Activated CD4-positive, alpha-beta T cell treated with anti-CD3 and anti-CD28 coated beads, Interleukin-10, Interleukin-2, amounts not matched to agents 100 ng/mL and 50 ng/mL, durations not matched to agents 16 hours and 8 hours (primary cell): Measurements from ENCODE around the gene RCN1.
"Not testable (repeated sequence)": the region's sequence is repeated elsewhere in the genome, so short reads cannot be mapped to it uniquely, and the experiment has no call there.

Source experiments
- DNase-seq: peaks from one replicate; pipeline ENCODE4 v3.0.0-alpha.2; 2020

The RCN1 gene

DNA sequence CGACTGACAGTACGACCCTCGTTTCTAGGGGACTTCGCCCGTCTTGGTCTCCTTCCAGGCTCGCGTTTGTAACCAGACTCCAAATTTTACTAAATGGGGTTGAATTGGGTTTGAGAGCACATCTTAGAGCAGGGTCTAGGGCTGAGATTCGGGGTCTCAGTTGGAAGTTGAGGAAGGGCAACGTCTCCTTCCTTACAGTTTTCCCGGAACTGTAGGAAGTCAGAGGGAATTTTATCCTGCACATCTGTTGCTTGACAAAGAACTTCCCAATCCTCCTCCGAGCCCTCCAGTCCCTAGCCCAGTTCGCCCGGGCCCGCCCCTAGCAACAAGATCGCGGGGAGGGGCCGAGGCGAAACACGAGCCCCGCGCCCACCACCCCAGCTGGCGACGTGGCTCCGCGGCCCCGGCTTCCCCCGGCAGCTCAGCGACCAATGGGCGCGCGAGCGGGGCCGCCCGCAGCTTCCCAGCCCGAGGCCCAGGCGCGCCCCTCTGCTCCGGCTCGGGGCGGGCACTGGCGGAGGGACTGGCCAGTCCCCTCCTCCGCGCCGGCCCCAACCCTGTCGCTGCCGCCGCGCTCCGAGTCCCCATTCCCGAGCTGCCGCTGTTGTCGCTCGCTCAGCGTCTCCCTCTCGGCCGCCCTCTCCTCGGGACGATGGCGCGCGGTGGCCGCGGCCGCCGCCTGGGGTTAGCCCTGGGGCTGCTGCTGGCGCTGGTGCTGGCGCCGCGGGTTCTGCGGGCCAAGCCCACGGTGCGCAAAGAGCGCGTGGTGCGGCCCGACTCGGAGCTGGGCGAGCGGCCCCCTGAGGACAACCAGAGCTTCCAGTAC is at the start of gene RCN1:
Gene RCN1 (plus strand): TSS at position 530 of the 826 bp plus-strand sequence. CDS start 123 bp downstream, at position 653.
- peak; percentile 62 for DNase-seq

GRCh38 chr11:32043737-32044136 is 47.1 kb upstream of the RCN1 start:
- DNase-seq = no peak

DNA sequence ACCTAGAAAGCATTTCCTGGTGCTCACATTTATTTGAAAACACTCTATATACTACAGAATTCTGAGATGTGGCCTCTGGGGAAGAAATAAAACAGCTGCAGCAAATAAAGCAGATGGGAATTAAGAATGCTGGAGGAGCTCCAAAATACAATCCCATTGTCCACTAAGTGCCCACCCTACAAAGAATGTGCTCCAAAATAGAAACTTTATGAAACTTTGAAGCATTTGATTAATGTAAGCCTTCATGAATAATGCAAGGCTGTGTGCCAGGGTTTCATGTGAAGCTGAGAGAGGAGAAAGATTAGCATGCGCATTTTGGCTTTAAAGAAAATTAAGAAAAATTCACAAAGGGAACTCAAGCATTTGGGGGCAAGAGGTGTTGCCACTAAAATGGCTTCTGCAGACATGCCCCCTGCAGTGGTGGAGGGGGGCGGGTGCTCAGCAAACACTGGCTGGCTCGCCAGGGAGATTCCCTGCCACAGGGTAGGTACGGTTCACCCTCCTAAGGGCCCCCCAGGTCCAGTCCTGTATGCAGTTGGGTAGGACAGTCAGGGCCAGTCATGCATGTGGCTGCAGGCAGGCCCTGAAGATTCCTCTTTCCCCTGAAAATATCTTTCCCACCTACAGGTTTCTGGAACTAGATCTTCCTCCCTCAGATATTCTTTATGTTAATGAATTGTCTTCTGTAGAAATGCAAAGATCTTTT is 46.6 kb upstream of the RCN1 start:
- no peak for DNase-seq

DNA sequence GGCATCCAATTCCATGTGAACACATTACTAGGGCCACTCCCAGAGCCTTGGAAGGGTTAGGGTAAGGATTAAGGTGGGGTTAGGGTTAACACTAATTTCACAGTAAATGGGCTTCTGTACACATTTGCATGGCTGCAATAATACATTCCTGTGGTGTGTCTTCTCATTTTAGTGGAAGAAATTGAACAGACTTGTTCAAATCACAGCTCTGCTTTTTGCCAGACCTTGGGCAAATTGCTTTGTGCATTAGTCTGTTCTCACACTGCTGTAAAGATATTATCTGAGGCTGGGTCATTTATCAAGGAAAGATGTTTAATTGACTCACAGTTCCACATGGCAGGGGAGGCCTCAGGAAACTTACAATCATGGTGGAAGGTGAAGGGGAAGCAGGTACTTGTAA is 45.4 kb upstream of the RCN1 start:
- no peak for DNase-seq

DNA sequence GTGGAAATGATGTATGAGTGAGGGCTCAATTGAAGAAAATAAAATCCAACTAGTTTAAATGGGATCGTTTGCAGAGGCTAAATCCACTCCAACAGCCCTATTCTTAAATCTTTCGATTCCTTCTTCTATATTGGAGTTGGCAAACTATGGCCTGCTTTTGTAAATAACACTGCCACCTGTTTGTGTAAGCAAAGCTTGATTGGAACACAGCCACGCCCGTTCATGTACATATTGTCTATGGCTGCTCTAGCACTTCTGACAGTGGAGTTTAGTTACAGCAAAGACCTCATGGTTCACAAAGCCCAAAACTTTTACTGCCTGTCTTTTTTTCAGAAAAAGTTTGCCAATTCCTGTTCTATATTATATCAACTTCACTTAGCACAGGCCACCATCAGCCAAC is 40.6 kb upstream of the RCN1 start:
- DNase-seq = no peak

DNA sequence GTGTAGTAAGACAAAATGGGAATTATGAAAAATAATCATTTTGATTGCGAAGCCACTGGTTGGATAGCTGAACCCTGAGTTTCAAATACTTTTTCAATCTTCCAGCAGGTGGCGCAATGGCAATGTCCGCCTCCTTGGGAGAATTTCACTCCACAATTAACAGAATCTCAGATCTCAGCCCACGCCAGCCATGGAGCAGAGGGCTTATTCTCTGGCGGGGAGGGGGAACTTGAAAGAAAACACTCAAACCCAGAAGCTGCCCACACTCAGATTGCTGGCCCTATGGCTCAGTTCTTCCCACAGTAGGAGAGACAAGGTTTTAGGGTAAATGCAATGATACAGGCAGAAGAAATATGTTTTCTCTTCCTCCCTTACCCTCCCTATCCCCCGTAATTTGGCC is 38.7 kb upstream of the RCN1 start:
- peak; percentile 56 for DNase-seq

DNA sequence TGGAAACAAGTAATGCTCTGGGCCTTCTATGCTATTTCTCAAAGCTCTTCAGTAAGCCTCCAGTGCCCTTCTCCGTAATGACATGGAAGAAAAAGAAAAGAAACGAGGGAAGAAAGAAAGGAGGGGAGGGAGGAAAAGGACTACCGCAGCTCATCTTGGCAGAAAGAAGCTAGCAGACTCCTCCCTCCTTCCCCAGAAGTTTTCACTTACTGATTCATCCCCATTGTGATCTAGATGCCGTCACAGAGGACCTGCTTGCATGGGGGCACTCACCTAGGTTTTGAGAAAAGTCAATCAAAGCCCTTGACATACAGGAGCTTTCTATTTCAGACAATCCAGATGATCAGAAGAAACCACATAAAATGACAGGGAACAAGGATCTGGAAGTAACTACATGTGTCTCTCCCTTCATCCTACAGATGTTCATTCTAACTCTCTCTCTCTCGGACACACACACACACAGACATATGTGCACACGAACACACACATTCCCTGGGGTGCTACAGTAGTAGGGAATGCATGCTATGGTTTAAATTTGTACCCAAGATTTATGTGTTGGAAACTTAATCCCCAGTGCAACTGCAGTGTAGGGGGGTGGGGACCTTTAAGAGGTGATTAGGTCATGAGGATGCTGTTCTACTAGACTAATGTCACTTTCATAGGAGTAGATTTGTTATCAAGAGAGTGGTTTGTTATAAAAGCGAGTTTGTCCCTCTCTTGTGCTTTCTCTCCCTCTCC is 37.6 kb upstream of the RCN1 start:
- no peak for DNase-seq

DNA sequence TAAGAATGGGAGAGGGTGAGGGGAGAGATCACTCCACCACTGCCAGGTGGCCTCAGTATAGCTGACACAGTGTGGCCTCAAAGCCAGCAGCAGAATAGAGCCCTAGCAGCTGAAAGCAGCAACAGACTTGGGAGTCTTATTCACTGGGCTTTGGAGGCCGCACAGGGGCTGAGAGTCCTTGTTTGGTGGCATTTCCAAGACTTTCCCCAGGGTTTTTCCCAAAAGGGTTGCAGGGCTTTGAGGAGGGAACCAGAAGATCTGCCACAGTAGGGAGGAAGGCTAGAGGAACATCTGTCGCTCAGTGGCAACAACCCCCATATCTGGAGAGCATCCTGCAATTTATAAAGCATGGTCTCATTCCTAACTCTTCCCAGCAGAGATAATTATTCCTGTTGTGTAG is 35.0 kb upstream of the RCN1 start:
- DNase-seq = no peak

GRCh38 chr11:32056438-32056837 is 34.4 kb upstream of the RCN1 start:
- DNase-seq = no peak

DNA sequence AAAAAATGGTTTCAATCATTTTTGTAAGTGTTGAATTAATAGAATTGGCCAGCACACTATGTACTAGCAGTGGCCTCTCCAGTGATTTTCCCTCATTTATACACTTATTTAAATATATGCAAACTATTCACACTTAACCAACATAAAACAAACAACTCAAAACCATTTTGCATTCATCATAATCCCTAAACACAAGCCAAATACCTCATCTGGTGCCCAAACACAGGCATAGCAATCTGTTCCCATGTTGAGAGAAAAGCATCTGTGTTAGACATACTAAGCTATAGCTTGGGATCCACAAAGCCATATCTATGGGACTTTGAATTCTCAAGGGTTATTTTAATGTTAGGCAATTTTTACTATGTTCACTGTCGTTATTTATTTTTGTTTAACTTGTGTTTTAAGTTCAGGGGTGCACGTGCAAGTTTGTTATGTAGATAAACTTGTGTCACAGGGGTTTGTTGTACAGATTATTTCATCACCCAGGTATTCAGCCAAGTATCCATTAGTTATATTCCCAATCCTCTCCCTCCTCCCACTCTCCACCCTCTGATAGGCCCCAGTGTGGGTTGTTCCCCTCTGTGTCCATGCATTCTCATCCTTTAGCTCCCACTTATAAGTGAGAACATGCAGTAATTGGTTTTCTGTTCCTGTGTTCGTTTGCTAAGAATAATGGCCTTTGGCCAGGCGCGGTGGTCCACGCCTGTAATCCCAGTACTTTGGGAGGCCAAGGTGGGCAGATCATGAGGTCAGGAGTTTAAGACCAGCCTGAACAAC is 31.0 kb upstream of the RCN1 start:
- DNase-seq = no peak

GRCh38 chr11:32062540-32062939 is 28.3 kb upstream of the RCN1 start:
- no peak for DNase-seq

- not testable (repeated sequence) for DNase-seq
Observed at GRCh38 chr11:32063031-32063430, 27.8 kb upstream of the RCN1 start.

GRCh38 chr11:32065865-32066629 is 24.8 kb upstream of the RCN1 start:
- no peak for DNase-seq

DNA sequence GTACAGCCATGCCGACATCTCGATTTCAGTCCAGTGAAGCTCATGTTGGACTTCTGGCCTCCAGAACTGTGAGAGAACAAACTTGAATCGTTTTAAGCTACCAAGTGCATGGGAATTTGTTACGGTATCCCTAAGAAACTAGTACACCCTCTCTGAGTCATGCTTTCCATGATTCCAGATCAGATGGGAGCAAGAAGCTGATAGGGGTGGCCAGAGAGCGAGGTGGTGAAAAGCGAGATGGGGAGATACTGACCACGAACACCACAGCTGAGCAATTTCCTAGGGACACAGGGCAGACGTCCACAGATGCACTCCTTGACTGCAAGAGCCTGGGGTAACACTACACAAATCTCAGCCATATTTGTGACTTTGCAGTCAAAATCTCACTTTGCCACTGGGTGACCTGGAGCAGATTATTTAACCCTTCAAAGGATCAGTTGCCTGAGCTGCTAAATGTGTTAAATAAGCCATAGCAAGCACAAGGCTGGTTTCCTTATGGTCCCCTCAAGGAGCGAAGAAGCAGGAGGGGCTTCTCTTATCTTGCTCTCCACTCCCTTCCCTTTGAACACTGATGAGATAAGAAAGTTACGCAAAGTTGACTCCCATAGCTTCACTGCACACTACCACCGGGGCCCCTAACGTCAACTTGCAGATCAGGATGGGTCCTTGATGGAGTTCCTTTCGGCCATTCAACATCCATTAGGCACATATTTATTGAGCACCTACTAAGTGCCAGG is 22.6 kb upstream of the RCN1 start:
- DNase-seq = no peak

DNA sequence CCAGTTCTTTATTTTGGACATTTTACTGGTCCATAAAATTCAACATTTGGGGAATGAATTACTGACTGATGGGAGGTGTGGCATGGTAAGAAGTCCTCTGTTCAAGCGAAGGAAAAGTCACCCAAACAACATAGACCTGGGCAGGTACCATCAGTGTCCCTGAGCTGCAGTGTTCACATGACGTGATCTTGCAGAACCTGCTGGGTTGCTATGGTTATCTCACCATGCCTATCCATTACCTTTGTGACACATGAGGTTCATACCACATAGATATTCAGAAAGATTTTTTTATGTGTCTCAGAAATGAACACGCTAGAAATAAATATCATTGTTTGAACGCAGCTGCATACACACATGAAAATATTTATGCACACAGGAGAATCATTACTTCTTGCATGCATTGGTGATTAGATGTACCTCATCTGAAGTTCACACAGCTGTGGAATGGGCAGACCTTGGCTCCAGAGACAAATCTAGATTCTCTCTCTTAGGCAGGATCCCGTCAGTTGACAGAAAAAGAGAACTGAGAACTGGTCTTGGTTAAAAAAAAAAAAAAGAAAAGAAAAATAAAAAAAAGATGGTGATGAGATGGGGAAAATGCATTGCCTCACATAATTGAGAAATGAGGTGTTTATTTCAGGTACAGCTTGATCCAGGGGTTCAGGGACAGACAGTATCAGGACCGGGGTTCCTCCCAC is 21.4 kb upstream of the RCN1 start:
- no peak for DNase-seq

DNA sequence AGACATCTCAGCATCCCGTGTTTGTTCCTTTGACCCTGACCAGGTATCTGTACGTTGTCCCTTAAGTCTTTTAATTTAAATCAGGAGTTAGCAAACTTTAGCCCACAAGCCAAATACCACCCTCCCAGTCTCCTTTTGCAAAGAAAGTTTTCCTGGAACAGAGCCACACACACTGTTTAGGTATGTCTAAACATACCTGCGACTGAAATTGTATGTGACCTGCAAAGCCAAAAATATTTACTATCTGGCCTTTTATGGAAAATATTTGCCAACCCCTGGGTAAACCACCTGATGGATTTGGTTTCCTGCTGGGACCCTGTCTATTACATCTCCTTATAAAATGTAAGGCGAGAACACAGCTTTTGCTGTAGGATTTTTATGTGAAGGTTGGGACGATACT is 20.2 kb upstream of the RCN1 start:
- no peak for DNase-seq

DNA sequence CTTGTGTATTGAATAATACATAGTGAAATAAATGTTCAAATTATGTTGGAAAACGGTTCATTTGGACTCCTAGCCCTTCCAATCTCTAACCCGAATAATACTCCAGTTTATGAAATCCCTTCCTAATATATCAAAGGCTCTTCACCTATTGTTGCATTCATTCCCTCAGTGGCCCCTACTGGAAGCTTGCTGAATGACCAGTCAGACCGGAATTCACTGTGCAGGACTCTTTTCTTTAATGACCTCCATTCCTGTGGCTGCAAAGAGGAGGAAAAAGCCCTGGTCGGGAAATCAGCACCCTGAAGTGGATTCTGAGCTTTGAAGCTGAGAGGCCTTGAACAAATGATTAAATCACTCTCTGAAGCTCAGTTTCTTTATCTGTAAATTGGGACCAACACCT is 19.1 kb upstream of the RCN1 start:
- DNase-seq = no peak

- no peak for DNase-seq
Observed at GRCh38 chr11:32072872-32073643, 17.8 kb upstream of the RCN1 start.

GRCh38 chr11:32073644-32074026 is 17.2 kb upstream of the RCN1 start:
- no peak for DNase-seq

GRCh38 chr11:32079553-32079952 is 11.3 kb upstream of the RCN1 start:
- no peak for DNase-seq
